Pancreas (tissue), 10 donors: Measurements from ENCODE around the gene TMEM190. TPM values are rescaled to one million over a fixed set of nuclear protein-coding genes. Genes with fewer than 3 reads are reported as not detected.

Experiments used
- ATAC-seq, 4 donors: fragments of 200-7000 bp; cut with Tn5 transposase; one replicate each; pipeline versions ENCODE4 v1.8.0 to v1.9.1; 2020; ENCODE audit warnings: mild to moderate bottlenecking in 4 of 4, moderate library complexity in 4 of 4
- DNase-seq, 6 donors: peaks; one replicate each; pipeline ENCODE4 v3.0.0-alpha.2; 2020
- FAIRE-seq: peaks from 2 replicates; lab custom pipeline; 2012; peaks lifted over from hg19 to GRCh38; lab: Jason Lieb, UNC
- H3K27ac ChIP-seq, 4 donors: fragments of 200-600 bp; sonication (generic); 1 replicate in 3 of 4; 2 replicates in 1 of 4; pipeline versions ENCODE4 v1.5.0 to v1.8.0; 2020
- H3K27me3 ChIP-seq, 4 donors: fragments of 200-600 bp; one replicate each; pipeline ENCODE4 v1.8.0; 2021
- H3K36me3 ChIP-seq, 3 donors: fragments of 200-600 bp; sonication (generic) in 1 of 3; one replicate each; pipeline versions ENCODE4 v1.5.0 to v1.8.0; 2020 to 2021
- H3K4me1 ChIP-seq, 3 donors: fragments of 200-600 bp; one replicate each; pipeline ENCODE4 v1.8.0; 2021
- H3K4me3 ChIP-seq, 4 donors: fragments of 200-600 bp; sonication (generic) in 2 of 4; one replicate each; pipeline versions ENCODE4 v1.5.0 to v1.8.0; 2020 to 2021
- H3K9me3 ChIP-seq, 4 donors: fragments of 200-600 bp; one replicate each; pipeline ENCODE4 v1.8.0; 2021
- WGBS, 2 donors: extraction: QIAGEN DNeasy Blood & Tissue Kit; methylation state at CpG; one replicate each; pipeline ENCODE4 v1.1.7; 2013; 5-methylcytosine and 5-hydroxymethylcytosine counted together
- intact Hi-C, 3 donors: fragments of 100-400 bp; cut with DNase I; formaldehyde crosslinking; loops; one replicate each; pipeline versions ENCODE4 v1.11.1 to v1.14.2; 2022
- polyA plus RNA-seq, 2 donors: library from polyadenylated mRNA; stranded (reverse); fragments of 200-250 nt; gene quantifications; one replicate each; pipeline ENCODE4 v1.2.3, GENCODE V29; 2013
- total RNA-seq, 6 donors: library from RNA; stranded (reverse); fragmentation: NEBNext Ultra II Directional in 4 of 6; extraction: Animal tissue kit (Norgen Biotek cat#: 25700) in 4 of 6; gene quantifications; one replicate each; pipeline versions ENCODE4 v1.2.1 to v1.2.4, GENCODE V29; 2021 to 2023
- TF ChIP-seq, protein P1 (sequence below), 4 donors: fragments of 200-600 bp; sonication (generic) in 3 of 4; IDR thresholded peaks; one replicate each; pipeline versions ENCODE4 v1.5.0 to v1.8.0; 2021; ENCODE audit warnings: antibody characterized with exemption in 4 of 4
- donor health status: healthy with polysubstance abuse.
- donor health status: DM: no; HTN: no; CAD: no; lungs with moderate emphysema.
- donor health status: DM: no; HTN: no; CAD: no.
- donor health status: control.
- donor health status: control.
- donor health status: Bipolar disorder and iron deficiency.
- donor health status: DM: yes; HTN: yes; CAD: no.
- donor health status: DM: no; HTN: no; CAD: no.
- donor health status: DM: no; HTN: no; CAD: no.
- donor health status: DM: yes; HTN: yes; CAD: no.

TMEM190 gene
- total and polyA plus RNA-seq, 8 donors = 0.45 TPM; not detected in 7

DNA sequence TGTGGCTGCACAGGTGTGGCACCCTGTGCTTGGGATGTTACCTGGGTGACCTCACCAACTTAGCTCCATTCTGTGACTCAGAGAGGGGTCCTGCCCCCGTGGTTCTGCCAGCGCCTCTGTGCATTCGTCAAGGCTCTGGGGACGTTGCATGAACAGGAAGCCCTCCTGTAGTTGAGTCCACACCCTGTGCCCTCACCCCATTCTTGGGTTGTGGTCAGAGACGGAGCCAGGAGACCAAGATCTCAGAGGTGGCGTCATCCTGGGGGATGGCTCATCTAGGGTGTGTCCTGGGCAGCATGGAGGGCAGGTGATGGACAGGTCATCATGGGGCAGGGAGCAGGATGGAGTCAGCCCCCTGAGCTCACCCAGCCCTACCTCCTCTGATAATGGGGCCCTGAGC is 24.6 kb upstream of the TMEM190 start:
- peaks cover 0 to 3% (median 0%) of the 10 kb centered on the region in 3 donors for H3K4me1 ChIP-seq
- H3K27me3 ChIP-seq = peaks cover 0 to 5% (median 0%) of the 10 kb centered on the region in 4 donors
- DNase-seq = no peak
- TF ChIP-seq, protein P1, sequence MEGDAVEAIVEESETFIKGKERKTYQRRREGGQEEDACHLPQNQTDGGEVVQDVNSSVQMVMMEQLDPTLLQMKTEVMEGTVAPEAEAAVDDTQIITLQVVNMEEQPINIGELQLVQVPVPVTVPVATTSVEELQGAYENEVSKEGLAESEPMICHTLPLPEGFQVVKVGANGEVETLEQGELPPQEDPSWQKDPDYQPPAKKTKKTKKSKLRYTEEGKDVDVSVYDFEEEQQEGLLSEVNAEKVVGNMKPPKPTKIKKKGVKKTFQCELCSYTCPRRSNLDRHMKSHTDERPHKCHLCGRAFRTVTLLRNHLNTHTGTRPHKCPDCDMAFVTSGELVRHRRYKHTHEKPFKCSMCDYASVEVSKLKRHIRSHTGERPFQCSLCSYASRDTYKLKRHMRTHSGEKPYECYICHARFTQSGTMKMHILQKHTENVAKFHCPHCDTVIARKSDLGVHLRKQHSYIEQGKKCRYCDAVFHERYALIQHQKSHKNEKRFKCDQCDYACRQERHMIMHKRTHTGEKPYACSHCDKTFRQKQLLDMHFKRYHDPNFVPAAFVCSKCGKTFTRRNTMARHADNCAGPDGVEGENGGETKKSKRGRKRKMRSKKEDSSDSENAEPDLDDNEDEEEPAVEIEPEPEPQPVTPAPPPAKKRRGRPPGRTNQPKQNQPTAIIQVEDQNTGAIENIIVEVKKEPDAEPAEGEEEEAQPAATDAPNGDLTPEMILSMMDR (IDR thresholded peaks at IDR 0.05) = no peak
- intact Hi-C loops = no loop called here
- no peak overlapping the region for H3K4me3 ChIP-seq
- no peaks in the 10 kb centered on the region for H3K36me3 ChIP-seq
- FAIRE-seq = no peak
- no peak overlapping the region for H3K27ac ChIP-seq
- WGBS, 2 donors = 61 to 66% methylated on average over 6 of the region's 6 CpGs
- no peak for ATAC-seq
- H3K9me3 ChIP-seq = no peaks in the 10 kb centered on the region

DNA sequence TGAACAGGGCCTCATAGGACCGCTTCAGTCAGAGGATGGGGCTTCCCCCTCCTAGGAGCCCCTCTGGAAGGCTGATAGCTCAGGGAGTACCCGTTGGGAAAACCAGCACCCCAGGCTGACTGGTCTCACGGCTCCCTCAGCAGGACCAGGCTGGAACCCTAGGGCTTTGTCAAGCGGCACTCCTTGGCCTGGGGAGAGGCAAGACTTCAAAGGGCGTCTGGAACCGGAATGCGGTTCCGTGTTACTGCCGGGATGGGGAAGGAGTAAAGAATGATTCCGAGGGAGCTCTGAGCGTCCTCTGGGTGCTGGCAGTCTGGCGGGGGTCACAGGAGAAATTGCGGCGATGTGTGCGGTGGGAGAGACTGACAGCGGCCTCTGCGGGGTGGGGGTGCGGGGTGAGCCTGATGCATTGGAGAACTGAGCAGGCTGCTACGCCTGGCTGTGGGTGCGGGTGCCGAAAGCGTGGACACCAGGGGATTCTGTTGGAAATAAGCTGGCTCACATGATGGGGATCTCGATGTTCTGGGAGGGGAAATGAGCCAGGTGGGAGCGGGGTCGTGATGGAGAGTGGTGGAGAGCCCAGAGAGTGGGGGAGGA is 24.0 kb upstream of the TMEM190 start:
- FAIRE-seq (no peak), ATAC-seq (no peak), DNase-seq (no peak)
- Histone ChIP-seq H3K9me3 (no peaks in the 10 kb centered on the region), H3K27ac (no peak overlapping the region), H3K4me3 (no peak overlapping the region), H3K4me1 (peaks cover 0 to 3% (median 0%) of the 10 kb centered on the region in 3 donors), H3K27me3 (peaks cover 0 to 5% (median 0%) of the 10 kb centered on the region in 4 donors), H3K36me3 (no peaks in the 10 kb centered on the region)
- TF ChIP-seq, protein P1 (IDR thresholded peaks at IDR 0.05) = no peak
- intact Hi-C loops = no loop called here
- 42 to 44% methylated on average over 25 of the region's 25 CpGs for WGBS, 2 donors

DNA sequence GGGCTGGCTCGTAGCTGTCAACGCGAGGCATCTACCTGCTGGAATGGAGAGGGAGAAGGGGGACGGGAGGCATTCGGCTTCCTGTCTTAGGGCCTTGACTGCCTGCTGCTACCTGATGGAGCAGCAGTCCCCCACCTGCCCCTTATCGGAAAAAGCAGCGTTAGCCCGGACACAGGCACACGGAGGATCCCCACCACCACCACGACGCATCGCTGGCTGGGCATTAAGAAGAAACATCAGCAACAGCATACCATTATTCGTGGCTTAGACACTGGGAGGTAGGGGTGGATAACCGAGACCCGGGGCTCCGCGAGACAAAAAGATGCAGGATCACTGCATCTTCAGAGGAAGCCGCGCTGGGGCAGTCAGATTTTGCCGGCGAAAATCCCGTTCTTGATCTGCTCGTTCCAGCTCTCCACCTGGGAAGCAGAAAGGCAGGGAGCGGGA is 23.2 kb upstream of the TMEM190 start:
- Histone ChIP-seq H3K27me3 (peaks cover 0 to 5% (median 0%) of the 10 kb centered on the region in 4 donors), H3K27ac (no peak overlapping the region), H3K36me3 (no peaks in the 10 kb centered on the region), H3K4me1 (peaks cover 0 to 3% (median 0%) of the 10 kb centered on the region in 3 donors), H3K4me3 (peak overlapping the region in 3 of 4 donors; percentile 16 to 43 (median 18)), H3K9me3 (no peaks in the 10 kb centered on the region)
- intact Hi-C loops = no loop called here
- TF ChIP-seq, protein P1 (IDR thresholded peaks at IDR 0.05) = no peak
- WGBS, 2 donors = 2 to 3% methylated on average over 24 of the region's 24 CpGs
- DNase-seq (no peak), ATAC-seq (peak in 1 of 4 donors; percentile 6), FAIRE-seq (no peak)

DNA sequence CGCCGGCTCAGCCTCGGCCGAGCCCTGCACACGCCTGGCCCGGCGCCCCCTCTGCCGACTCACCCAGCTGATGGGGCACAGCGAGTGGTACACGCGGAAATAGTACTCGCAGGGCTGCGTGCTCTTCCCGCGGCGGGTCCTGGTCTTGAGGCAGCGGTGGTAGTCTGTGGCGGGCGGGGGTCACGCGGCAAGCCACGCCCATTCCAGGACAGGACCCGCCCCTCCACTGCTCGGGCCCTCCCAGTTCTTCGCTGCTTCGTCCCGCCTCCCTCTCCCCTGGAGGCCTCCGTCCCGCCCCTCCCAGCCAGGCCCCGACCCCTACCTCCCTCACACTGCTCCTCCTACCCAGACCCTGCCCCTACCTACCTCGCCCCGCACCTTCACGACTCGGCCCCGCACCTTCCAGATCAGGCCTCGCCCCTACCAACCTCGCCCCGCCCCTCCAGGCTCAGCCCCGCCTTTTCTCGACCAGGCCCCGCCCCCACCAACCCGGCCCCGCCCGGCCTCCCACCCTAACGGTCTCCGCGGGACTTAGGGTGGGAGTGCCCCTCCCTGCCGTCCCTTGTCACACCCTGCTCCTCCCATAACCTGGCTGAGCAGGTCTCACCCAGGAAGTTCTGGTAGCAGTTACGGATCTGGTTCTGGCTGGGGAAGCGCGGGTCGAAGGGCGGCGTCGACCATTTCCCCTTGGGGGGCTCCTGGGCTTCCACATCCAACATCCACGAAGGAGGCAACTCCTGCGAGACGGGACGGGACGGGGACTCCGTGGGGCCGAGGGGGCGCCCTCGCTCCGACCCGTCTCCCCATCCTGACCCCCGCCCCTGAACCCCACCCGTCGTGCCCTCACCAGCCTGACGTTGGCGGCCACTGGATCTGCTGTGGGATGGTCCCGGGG is 22.6 kb upstream of the TMEM190 start:
- ATAC-seq = peak; percentile 80 to 98 (median 89)
- Histone ChIP-seq H3K27me3 (peaks cover 0 to 5% (median 0%) of the 10 kb centered on the region in 4 donors), H3K27ac (no peak overlapping the region), H3K9me3 (no peaks in the 10 kb centered on the region), H3K4me1 (peaks cover 0 to 3% (median 0%) of the 10 kb centered on the region in 3 donors), H3K36me3 (no peaks in the 10 kb centered on the region), H3K4me3 (peak overlapping the region in 3 of 4 donors; percentile 16 to 43 (median 18))
- intact Hi-C loops = no loop called here
- 2 to 4% methylated on average over 62 to 72 of the region's 72 CpGs for WGBS, 2 donors
- peak in 5 of 6 donors; percentile 64 to 84 (median 76) for DNase-seq
- FAIRE-seq = no peak
- TF ChIP-seq, protein P1 (IDR thresholded peaks at IDR 0.05) = no peak
